Measurements from ENCODE around the gene HSF2.
A peak's percentile ranks its signal among the peaks of the same experiment; 100 is the strongest.

The HSF2 gene

GRCh38 chr6:122399348-122400120 is at the start of gene HSF2:
Gene HSF2 (plus strand): TSS chr6:122399652. CDS start chr6:122399738, 86 bp downstream.
- DNase-seq, result peak; percentile 91

GRCh38 chr6:122352981-122353664 is 46.3 kb upstream of the HSF2 start:
- DNase-seq, result no peak

GRCh38 chr6:122360809-122361208 is 38.6 kb upstream of the HSF2 start:
- DNase-seq, result no peak

- no peak for DNase-seq
Measured at GRCh38 chr6:122361314-122361979, 38.0 kb upstream of the HSF2 start.

- no peak for DNase-seq
Measured at GRCh38 chr6:122363769-122364483, 35.5 kb upstream of the HSF2 start.

- no peak for DNase-seq
Measured at GRCh38 chr6:122365775-122366403, 33.6 kb upstream of the HSF2 start.

GRCh38 chr6:122367171-122367570 is 32.3 kb upstream of the HSF2 start:
- no peak for DNase-seq

GRCh38 chr6:122369536-122369935 is 29.9 kb upstream of the HSF2 start:
- DNase-seq, result no peak

GRCh38 chr6:122372647-122373046 is 26.8 kb upstream of the HSF2 start:
- DNase-seq, result no peak

GRCh38 chr6:122374307-122374706 is 25.1 kb upstream of the HSF2 start:
- DNase-seq, result no peak

- no peak for DNase-seq
Measured at GRCh38 chr6:122376246-122376645, 23.2 kb upstream of the HSF2 start.

- peak; percentile 32 for DNase-seq
Measured at GRCh38 chr6:122381494-122382265, 17.8 kb upstream of the HSF2 start.

GRCh38 chr6:122385857-122386612 is 13.4 kb upstream of the HSF2 start:
- no peak for DNase-seq

GRCh38 chr6:122388945-122389344 is 10.5 kb upstream of the HSF2 start:
- no peak for DNase-seq

GRCh38 chr6:122389704-122390372 is 9.6 kb upstream of the HSF2 start:
- DNase-seq, result no peak

GRCh38 chr6:122392564-122393350 is 6.7 kb upstream of the HSF2 start:
- DNase-seq, result no peak

GRCh38 chr6:122393351-122393896 is 6.0 kb upstream of the HSF2 start:
- DNase-seq, result no peak

GRCh38 chr6:122394016-122394415 is 5.4 kb upstream of the HSF2 start:
- DNase-seq, result no peak

GRCh38 chr6:122399055-122399347 is 451 bp upstream of the HSF2 start:
- DNase-seq, result no peak

- DNase-seq, result peak; percentile 12
Measured at GRCh38 chr6:122400121-122400450, 634 bp downstream of the HSF2 start.

Data from DMS79 treated with DMSO at 0.1 percent for 48 hours (cell line).